C4-2B (cell line): Measurements from ENCODE around the gene KRT7.
A peak's percentile ranks its signal among the peaks of the same experiment; 100 is the strongest.

Source experiments
- H3K27ac ChIP-seq: fragments of 450-650 bp; 2 replicates; pipeline ENCODE4 v1.5.1; 2017
- CTCF ChIP-seq: fragments of 450-650 bp; conservative IDR thresholded peaks from 2 replicates; pipeline ENCODE4 v1.5.1; 2017; ENCODE audit warnings: mild to moderate bottlenecking
- ZFX ChIP-seq: fragments of 450-650 bp; IDR thresholded peaks from 2 replicates; pipeline ENCODE4 v1.6.1; 2017

Gene KRT7

GRCh38 chr12:52227606-52228166 is 5.4 kb upstream of the KRT7 start:
- TF ChIP-seq ZFX = no peak
- TF ChIP-seq CTCF = no peak
- H3K27ac ChIP-seq = no peak overlapping the region

GRCh38 chr12:52228366-52228765 is 4.7 kb upstream of the KRT7 start:
- peak overlapping the region; percentile 37; the same call in 1 of the 2 replicates for H3K27ac ChIP-seq
- no peak for TF ChIP-seq CTCF
- TF ChIP-seq ZFX = no peak

GRCh38 chr12:52228931-52229330 is 4.1 kb upstream of the KRT7 start:
- peak overlapping the region; percentile 37 for H3K27ac ChIP-seq
- no peak for TF ChIP-seq CTCF
- no peak for TF ChIP-seq ZFX

- no peak overlapping the region for H3K27ac ChIP-seq
- no peak for TF ChIP-seq CTCF
- TF ChIP-seq ZFX = no peak
Observed at GRCh38 chr12:52229836-52230343, 3.2 kb upstream of the KRT7 start.

GRCh38 chr12:52230364-52231281 is 2.4 kb upstream of the KRT7 start:
- TF ChIP-seq CTCF (no peak), ZFX (no peak)
- peak overlapping the region; percentile 34 for H3K27ac ChIP-seq

- TF ChIP-seq ZFX (no peak), CTCF (no peak)
- H3K27ac ChIP-seq = peak overlapping the region; percentile 34
Observed at GRCh38 chr12:52231305-52232202, 1.5 kb upstream of the KRT7 start.
